Neuron (in vitro differentiated cells): Measurements from ENCODE around the gene CMTM1.

Source experiments
- H2AFZ ChIP-seq: one replicate; pipeline ENCODE4 v1.6.1; 2013; ENCODE audit warnings: low read depth, mild to moderate bottlenecking, inconsistent platforms, low read length, moderate library complexity
- H3K27me3 ChIP-seq: one replicate; pipeline ENCODE4 v1.6.1; 2013; ENCODE audit warnings: low read length; ENCODE audit not compliant: insufficient read depth
- H3K36me3 ChIP-seq: one replicate; pipeline ENCODE4 v1.6.1; 2013; ENCODE audit warnings: low read length; ENCODE audit not compliant: insufficient read depth
- H3K4me1 ChIP-seq: one replicate; pipeline ENCODE4 v1.6.1; 2013; ENCODE audit warnings: low read length; ENCODE audit not compliant: insufficient read depth
- H3K4me3 ChIP-seq: 2 replicates; pipeline ENCODE4 v1.5.1; 2013; ENCODE audit warnings: mild to moderate bottlenecking, low read length, moderate library complexity
- H3K9me3 ChIP-seq: one replicate; pipeline ENCODE4 v1.6.1; 2013; ENCODE audit warnings: low read length

The CMTM1 gene

GRCh38 chr16:66566051-66566901 is at the start of gene CMTM1:
CMTM1 (plus strand) TSS chr16:66566439; CDS start chr16:66566514, 75 bp downstream.
- H3K4me1 ChIP-seq: no peaks in the 10 kb centered on the region
- no peaks in the 10 kb centered on the region for H3K27me3 ChIP-seq
- H3K9me3 ChIP-seq: peaks cover 4% of the 10 kb centered on the region
- peaks cover 15% of the 10 kb centered on the region for H3K36me3 ChIP-seq
- H2AFZ ChIP-seq: no peak within 1 kb of the TSS
- H3K4me3 ChIP-seq: no peak within 1 kb of the TSS

- no peak overlapping the region for H3K4me3 ChIP-seq
- no peaks in the 10 kb centered on the region for H3K36me3 ChIP-seq
- no peaks in the 10 kb centered on the region for H3K9me3 ChIP-seq
- no peaks in the 10 kb centered on the region for H3K27me3 ChIP-seq
- H3K4me1 ChIP-seq: peaks cover 27% of the 10 kb centered on the region
- no peak overlapping the region for H2AFZ ChIP-seq
These were observed 49.8 kb upstream of the CMTM1 start for GRCh38 chr16:66516509-66516807.

GRCh38 chr16:66516808-66517585 is 49.2 kb upstream of the CMTM1 start:
- Histone ChIP-seq H3K4me3 (no peak overlapping the region), H2AFZ (no peak overlapping the region), H3K27me3 (no peaks in the 10 kb centered on the region), H3K4me1 (peaks cover 22% of the 10 kb centered on the region), H3K9me3 (no peaks in the 10 kb centered on the region), H3K36me3 (no peaks in the 10 kb centered on the region)

DNA sequence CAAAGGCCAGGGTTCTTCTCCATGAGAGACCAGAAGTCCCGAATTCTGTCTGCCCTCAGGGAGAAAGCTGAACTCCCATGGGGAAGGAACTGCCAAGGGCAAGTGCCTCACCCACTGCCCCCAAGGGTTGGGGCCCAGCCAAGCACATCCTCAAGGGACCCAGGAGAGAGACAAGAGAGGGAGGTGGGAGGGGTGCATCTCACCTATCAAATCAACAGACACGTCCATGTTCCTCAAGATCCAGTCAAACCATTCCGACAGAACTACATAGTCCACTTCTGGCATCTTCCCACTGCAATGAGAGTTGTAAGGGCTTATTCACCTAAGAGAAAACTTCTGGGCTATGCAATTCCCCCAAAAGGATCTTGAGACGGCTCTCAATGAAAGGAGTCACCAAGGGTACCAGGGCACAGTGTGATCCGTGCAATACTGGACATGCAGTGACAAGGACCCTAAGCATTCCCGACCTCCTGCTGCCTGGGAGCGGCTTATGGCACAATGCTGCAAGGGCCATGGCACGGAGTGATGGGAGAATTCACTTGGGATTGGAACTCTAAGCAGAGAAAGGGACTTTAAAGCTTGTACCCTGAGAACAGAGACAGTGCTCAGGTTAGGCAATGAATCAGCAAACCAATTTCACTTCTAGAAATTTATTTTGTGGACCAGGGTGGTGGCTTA is 48.5 kb upstream of the CMTM1 start:
- Histone ChIP-seq H2AFZ (no peak overlapping the region), H3K4me3 (no peak overlapping the region)

DNA sequence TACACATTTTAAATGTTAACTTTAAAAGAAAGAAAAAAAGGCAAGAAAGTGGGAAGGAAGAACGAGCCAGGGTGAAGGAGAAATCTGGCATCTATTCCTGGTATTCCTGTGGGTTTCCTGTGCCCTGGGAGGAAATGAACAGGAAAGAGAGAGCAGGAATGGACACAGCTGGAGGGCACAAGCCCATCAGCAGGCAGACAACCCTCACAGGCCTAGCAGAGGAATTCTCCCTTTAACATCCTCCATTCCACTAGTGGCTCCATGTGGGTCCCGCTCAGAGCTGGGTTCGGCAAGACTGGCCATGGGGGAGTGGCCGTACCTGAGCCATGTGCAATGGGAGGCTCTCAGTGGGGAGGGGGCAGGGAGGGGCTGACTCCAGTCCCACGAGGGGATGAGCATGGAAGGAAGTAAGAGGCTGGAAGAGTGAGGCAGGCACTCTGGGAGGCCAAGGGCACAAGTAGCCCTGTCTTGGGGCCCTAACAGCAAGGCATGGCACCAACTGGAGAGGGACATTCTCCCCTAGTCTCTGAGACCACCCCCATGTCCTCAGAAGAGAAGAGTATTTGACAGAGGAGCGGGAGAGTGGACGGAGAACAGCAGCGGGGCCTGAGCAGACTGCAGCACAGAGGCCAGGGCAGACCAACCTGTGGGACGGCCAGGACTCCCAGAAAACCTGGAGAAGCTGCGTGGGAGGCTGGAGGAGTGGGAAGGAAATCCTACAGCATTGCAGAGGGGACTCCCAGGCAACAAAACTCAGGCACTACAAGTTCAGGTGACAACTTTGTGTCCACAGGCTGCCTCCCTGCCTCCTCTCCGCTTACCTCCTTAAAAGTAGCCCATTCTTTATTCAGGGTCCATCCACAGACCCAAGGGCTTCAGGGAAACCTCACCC is 46.5 kb upstream of the CMTM1 start:
- H2AFZ ChIP-seq: no peak overlapping the region
- no peak overlapping the region for H3K4me3 ChIP-seq
- H3K27me3 ChIP-seq: no peaks in the 10 kb centered on the region
- no peaks in the 10 kb centered on the region for H3K9me3 ChIP-seq
- H3K36me3 ChIP-seq: peaks cover 3% of the 10 kb centered on the region
- peaks cover 18% of the 10 kb centered on the region for H3K4me1 ChIP-seq

More for the DNA sequence above, 48.5 kb upstream of the CMTM1 start:
- Histone ChIP-seq H3K4me1 (peaks cover 18% of the 10 kb centered on the region), H3K27me3 (no peaks in the 10 kb centered on the region), H3K36me3 (no peaks in the 10 kb centered on the region), H3K9me3 (no peaks in the 10 kb centered on the region)

- no peak overlapping the region for H3K4me3 ChIP-seq
- no peak overlapping the region for H2AFZ ChIP-seq
- no peaks in the 10 kb centered on the region for H3K27me3 ChIP-seq
- no peaks in the 10 kb centered on the region for H3K9me3 ChIP-seq
- peaks cover 9% of the 10 kb centered on the region for H3K36me3 ChIP-seq
- peaks cover 18% of the 10 kb centered on the region for H3K4me1 ChIP-seq
These were observed 45.7 kb upstream of the CMTM1 start for GRCh38 chr16:66520406-66521170.

GRCh38 chr16:66521252-66521713 is 45.0 kb upstream of the CMTM1 start:
- H3K4me1 ChIP-seq: peaks cover 18% of the 10 kb centered on the region
- H3K4me3 ChIP-seq: no peak overlapping the region
- no peaks in the 10 kb centered on the region for H3K27me3 ChIP-seq
- H2AFZ ChIP-seq: no peak overlapping the region
- H3K36me3 ChIP-seq: peaks cover 15% of the 10 kb centered on the region
- no peaks in the 10 kb centered on the region for H3K9me3 ChIP-seq

- no peaks in the 10 kb centered on the region for H3K9me3 ChIP-seq
- no peak overlapping the region for H3K4me3 ChIP-seq
- H3K27me3 ChIP-seq: no peaks in the 10 kb centered on the region
- H3K4me1 ChIP-seq: peaks cover 10% of the 10 kb centered on the region
- peaks cover 22% of the 10 kb centered on the region for H3K36me3 ChIP-seq
- no peak overlapping the region for H2AFZ ChIP-seq
These were observed 44.1 kb upstream of the CMTM1 start for GRCh38 chr16:66521951-66522771.

DNA sequence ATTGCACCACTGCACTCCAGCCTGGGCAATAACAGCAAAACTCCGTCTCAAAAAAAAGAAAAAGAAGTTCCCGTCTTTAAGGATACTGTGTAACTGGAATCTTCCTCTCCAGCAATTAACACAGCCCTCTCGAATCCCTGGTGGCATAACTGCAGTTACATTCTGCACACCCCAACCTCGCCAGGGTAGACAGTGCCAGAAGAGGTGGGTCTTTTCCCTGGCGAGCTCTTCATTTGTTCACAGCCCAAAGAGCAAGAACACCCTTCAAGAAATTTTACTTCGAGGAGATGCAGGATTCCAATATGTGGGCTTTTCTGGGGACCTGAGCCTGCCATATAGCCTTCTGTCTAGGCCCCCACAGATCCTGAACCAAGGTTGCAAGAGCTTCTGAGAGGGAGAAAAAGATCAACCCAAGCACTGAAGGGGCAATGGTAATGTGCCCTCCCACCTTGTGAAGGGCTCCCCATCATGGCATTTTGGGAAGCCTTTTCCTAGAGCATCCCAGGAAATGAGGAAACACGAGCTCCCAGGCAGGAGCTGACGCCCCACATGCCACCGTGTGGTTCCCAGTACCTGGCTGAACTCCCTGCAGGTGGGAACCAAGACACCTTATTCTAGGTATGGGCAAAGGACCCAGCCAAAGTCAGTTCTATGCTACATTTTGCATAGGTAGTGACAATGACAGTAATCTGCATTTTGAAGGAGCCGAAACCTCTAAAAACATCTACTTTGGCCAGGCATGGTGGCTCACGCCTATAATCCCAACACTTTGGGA is 43.2 kb upstream of the CMTM1 start:
- Histone ChIP-seq H3K36me3 (peaks cover 28% of the 10 kb centered on the region), H3K9me3 (no peaks in the 10 kb centered on the region), H2AFZ (no peak overlapping the region), H3K4me3 (no peak overlapping the region), H3K27me3 (no peaks in the 10 kb centered on the region), H3K4me1 (peaks cover 2% of the 10 kb centered on the region)

GRCh38 chr16:66523861-66524354 is 42.3 kb upstream of the CMTM1 start:
- Histone ChIP-seq H3K4me1 (no peaks in the 10 kb centered on the region), H2AFZ (no peak overlapping the region), H3K4me3 (no peak overlapping the region), H3K36me3 (peaks cover 37% of the 10 kb centered on the region), H3K9me3 (no peaks in the 10 kb centered on the region), H3K27me3 (no peaks in the 10 kb centered on the region)
